Progenitor cell of endocrine pancreas (in vitro differentiated cells): ENCODE data around the gene CPNE2. TPM values are rescaled to one million over a fixed set of nuclear protein-coding genes. Genes with fewer than 3 reads are reported as not detected.

Experiments used
- DNase-seq: peaks from one replicate; pipeline ENCODE4 v3.0.0; 2021; ENCODE audit warnings: low spot score; ENCODE audit not compliant: unreplicated experiment
- H3K27ac Mint-ChIP-seq: 2 replicates; pipeline ENCODE4 v1.8.0; 2021; ENCODE audit warnings: mild to moderate bottlenecking, moderate library complexity, mixed read lengths
- H3K27me3 Mint-ChIP-seq: 2 replicates; pipeline ENCODE4 v1.8.0; 2021; ENCODE audit warnings: mixed read lengths
- H3K36me3 Mint-ChIP-seq: 2 replicates; pipeline ENCODE4 v1.8.0; 2022; ENCODE audit warnings: mixed read lengths; ENCODE audit not compliant: insufficient read depth
- H3K4me1 Mint-ChIP-seq: 2 replicates; pipeline ENCODE4 v1.8.0; 2021; ENCODE audit warnings: low read depth, mixed read lengths
- H3K4me3 Mint-ChIP-seq: 2 replicates; pipeline ENCODE4 v1.8.0; 2021; ENCODE audit warnings: low read depth, mild to moderate bottlenecking, moderate library complexity, mixed read lengths
- H3K9me3 Mint-ChIP-seq: 2 replicates; pipeline ENCODE4 v1.8.0; 2021; ENCODE audit warnings: low read depth, mixed read lengths
- total RNA-seq: library from RNA; stranded (reverse); gene quantifications from 2 replicates; pipeline ENCODE4 v1.2.1, GENCODE V29; 2021
- TF ChIP-seq, protein P1 (sequence below): fragments of 200-600 bp; sonication (generic); IDR thresholded peaks from one replicate; pipeline ENCODE4 v1.5.0; 2021; ENCODE audit warnings: antibody characterized with exemption, mild to moderate bottlenecking; ENCODE audit not compliant: unreplicated experiment

CPNE2 gene
- total RNA-seq, 1 donor from 2014 or later, result 6.7 TPM

DNA sequence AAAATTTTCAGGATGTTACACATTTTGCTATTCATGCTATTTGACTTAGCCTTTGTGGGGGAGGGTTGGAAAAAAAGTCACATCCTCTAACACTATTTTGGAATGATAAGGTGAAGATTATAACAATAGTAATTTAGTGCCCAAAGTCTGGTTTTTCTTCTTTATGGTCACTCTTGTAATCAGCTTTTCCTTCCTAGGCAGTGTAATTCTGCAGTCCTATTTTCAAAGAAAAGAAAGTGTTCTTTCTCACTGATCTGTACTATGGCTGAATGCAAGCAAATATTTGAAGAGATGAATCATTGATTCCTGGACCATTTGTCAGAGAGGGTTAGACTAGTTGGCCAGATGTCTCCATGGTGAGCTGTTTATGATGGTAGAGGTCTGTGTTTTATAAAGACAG lies 102.1 kb downstream of the CPNE2 start:
- no peak for DNase-seq
- peaks cover 24% of the 10 kb centered on the region for H3K4me1 Mint-ChIP-seq
- TF ChIP-seq, protein P1, sequence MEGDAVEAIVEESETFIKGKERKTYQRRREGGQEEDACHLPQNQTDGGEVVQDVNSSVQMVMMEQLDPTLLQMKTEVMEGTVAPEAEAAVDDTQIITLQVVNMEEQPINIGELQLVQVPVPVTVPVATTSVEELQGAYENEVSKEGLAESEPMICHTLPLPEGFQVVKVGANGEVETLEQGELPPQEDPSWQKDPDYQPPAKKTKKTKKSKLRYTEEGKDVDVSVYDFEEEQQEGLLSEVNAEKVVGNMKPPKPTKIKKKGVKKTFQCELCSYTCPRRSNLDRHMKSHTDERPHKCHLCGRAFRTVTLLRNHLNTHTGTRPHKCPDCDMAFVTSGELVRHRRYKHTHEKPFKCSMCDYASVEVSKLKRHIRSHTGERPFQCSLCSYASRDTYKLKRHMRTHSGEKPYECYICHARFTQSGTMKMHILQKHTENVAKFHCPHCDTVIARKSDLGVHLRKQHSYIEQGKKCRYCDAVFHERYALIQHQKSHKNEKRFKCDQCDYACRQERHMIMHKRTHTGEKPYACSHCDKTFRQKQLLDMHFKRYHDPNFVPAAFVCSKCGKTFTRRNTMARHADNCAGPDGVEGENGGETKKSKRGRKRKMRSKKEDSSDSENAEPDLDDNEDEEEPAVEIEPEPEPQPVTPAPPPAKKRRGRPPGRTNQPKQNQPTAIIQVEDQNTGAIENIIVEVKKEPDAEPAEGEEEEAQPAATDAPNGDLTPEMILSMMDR, result no peak
- no peaks in the 10 kb centered on the region for H3K27me3 Mint-ChIP-seq
- no peaks in the 10 kb centered on the region for H3K9me3 Mint-ChIP-seq
- no peak overlapping the region for H3K27ac Mint-ChIP-seq
- H3K4me3 Mint-ChIP-seq, result no peak overlapping the region
- H3K36me3 Mint-ChIP-seq, result peaks cover 1% of the 10 kb centered on the region

DNA sequence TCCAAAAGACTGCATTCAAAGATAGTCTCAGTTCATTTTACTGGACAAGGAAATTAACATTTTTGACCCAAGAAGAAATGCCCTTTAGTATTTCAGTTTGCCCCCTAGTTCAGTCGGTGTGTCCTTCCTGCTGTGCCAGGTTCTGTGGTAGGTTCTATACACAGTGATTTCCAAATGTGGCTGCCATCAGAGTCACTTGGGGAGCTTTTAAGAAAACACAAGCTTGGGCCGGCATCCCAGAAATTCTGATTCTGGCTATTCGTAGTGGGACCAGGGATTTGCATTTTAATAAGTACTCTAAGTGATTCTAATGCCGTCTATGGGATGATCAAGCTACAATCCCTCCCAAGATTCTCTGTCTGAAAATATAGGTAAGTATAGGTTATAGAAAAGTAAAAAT lies 103.9 kb downstream of the CPNE2 start:
- no peaks in the 10 kb centered on the region for H3K27me3 Mint-ChIP-seq
- H3K4me3 Mint-ChIP-seq, result no peak overlapping the region
- TF ChIP-seq, protein P1, result no peak
- H3K4me1 Mint-ChIP-seq, result peaks cover 24% of the 10 kb centered on the region
- H3K36me3 Mint-ChIP-seq, result peaks cover 1% of the 10 kb centered on the region
- no peak for DNase-seq
- H3K27ac Mint-ChIP-seq, result no peak overlapping the region
- no peaks in the 10 kb centered on the region for H3K9me3 Mint-ChIP-seq

DNA sequence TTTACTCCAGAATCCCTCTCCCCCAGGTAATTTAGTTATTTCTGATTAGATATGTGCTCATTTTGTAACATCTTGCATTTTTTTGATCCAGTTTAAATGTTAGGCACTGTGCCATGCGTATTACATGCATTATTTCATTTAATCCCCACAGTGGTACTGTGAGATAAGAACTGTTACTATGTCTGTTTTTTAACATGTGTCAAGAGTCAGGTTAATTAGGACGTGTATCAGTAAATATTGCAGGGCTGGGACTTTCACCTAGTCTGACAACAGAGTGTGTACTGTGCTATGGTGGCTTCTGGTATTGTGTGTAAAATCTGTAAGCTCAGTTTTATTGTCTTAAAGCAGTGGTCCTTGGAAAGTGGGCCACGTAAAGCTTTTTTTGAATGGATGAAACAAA lies 104.4 kb downstream of the CPNE2 start:
- Mint-ChIP-seq H3K27ac (peak overlapping the region; percentile 30), H3K4me1 (peaks cover 24% of the 10 kb centered on the region), H3K36me3 (peaks cover 1% of the 10 kb centered on the region), H3K4me3 (no peak overlapping the region), H3K9me3 (no peaks in the 10 kb centered on the region), H3K27me3 (no peaks in the 10 kb centered on the region)
- DNase-seq, result no peak
- TF ChIP-seq, protein P1, result no peak

Other genes with a start within 250 kb of the CPNE2 start
- gene SLC12A3, start 227.4 kb upstream of the CPNE2 start, total RNA-seq, result not detected in 2 replicates
- 70.0 and 85.9 TPM in 2 replicates for gene HERPUD1, start 160.4 kb upstream of the CPNE2 start, total RNA-seq
- gene CETP, start 130.6 kb upstream of the CPNE2 start, total RNA-seq, result not detected in 2 replicates
- gene NLRC5, start 103.0 kb upstream of the CPNE2 start, total RNA-seq, result not detected in 2 replicates
- gene PSME3IP1, start 93.5 kb downstream of the CPNE2 start, total RNA-seq, result 101 and 115 TPM in 2 replicates
- 57.4 and 63.7 TPM in 2 replicates for gene RSPRY1, start 93.7 kb downstream of the CPNE2 start, total RNA-seq
- 40.7 and 43.0 TPM in 2 replicates for gene ARL2BP, start 152.7 kb downstream of the CPNE2 start, total RNA-seq
- 1.6 and 2.9 TPM in 2 replicates for gene PLLP, start 192.1 kb downstream of the CPNE2 start, total RNA-seq